ENCODE data around the gene KIF5C. TPM values are rescaled to one million over a fixed set of nuclear protein-coding genes. Genes with fewer than 3 reads are reported as not detected.

The KIF5C gene
- total and polyA plus RNA-seq, 7 experiments from 2014 or later: 0.58 to 14.3 (median 5.1) TPM

GRCh38 chr2:148984449-148984848 lies 109.4 kb downstream of the KIF5C start:
- no peak for DNase-seq
- no peaks in the 10 kb centered on the region for H3K27me3 Mint-ChIP-seq
- peaks cover 0 to 3% (median 0%) of the 10 kb centered on the region in 7 donors for H3K4me1 Mint-ChIP-seq
- peaks cover 7 to 14% (median 13%) of the 10 kb centered on the region in 5 donors for H3K36me3 Mint-ChIP-seq
- H3K27ac ChIP-seq (ENCODE audit: low read depth, low read length): no peak overlapping the region
- H3K4me1 ChIP-seq (ENCODE audit: control insufficient read depth in 2 of 2, insufficient read depth in 2 of 2, low read length in 2 of 2): no peaks in the 10 kb centered on the region
- H3K9me3 ChIP-seq (ENCODE audit: control insufficient read depth in 2 of 3, low read length in 3 of 3): no peaks in the 10 kb centered on the region
- POLR2A ChIA-PET: interaction anchor here (0.7 kb wide), 1 partner anchor 20 kb away, joined by 4 read pairs; no protein-coding TSS in a partner anchor
- peaks cover 0 to 4% (median 0%) of the 10 kb centered on the region in 11 donors for H3K9me3 Mint-ChIP-seq
- H3K27me3 ChIP-seq (ENCODE audit: control insufficient read depth in 2 of 2, insufficient read depth in 2 of 2, low read length in 2 of 2): no peaks in the 10 kb centered on the region
- CTCF ChIA-PET: no interaction called here
- intact Hi-C loops (cut with micrococcal nuclease): no loop called here
- ATAC-seq: no peak
- no peak overlapping the region for H3K4me3 ChIP-seq (ENCODE audit: low read length)
- H3K4me3 Mint-ChIP-seq: no peak overlapping the region
- H3K36me3 ChIP-seq (ENCODE audit: control insufficient read depth in 2 of 3, insufficient read depth in 3 of 3, low read length in 3 of 3): no peaks in the 10 kb centered on the region
- no peak overlapping the region for H3K27ac Mint-ChIP-seq

- peaks cover 7 to 8% (median 8%) of the 10 kb centered on the region in 5 donors for H3K36me3 Mint-ChIP-seq
- no peak overlapping the region for H3K4me3 Mint-ChIP-seq
- Histone ChIP-seq H3K9me3 (ENCODE audit: control insufficient read depth in 2 of 3, low read length in 3 of 3) (no peaks in the 10 kb centered on the region), H3K36me3 (ENCODE audit: control insufficient read depth in 2 of 3, insufficient read depth in 3 of 3, low read length in 3 of 3) (no peaks in the 10 kb centered on the region), H3K27ac (ENCODE audit: low read depth, low read length) (no peak overlapping the region), H3K27me3 (ENCODE audit: control insufficient read depth in 2 of 2, insufficient read depth in 2 of 2, low read length in 2 of 2) (no peaks in the 10 kb centered on the region), H3K4me1 (ENCODE audit: control insufficient read depth in 2 of 2, insufficient read depth in 2 of 2, low read length in 2 of 2) (no peaks in the 10 kb centered on the region), H3K4me3 (ENCODE audit: low read length) (no peak overlapping the region)
- ChIA-PET CTCF (interaction anchor here (0.9 kb wide), 1 partner anchor 434 kb away, joined by 3 read pairs; no protein-coding TSS in a partner anchor), POLR2A (no interaction called here)
- peaks cover 0 to 7% (median 4%) of the 10 kb centered on the region in 7 donors for H3K4me1 Mint-ChIP-seq
- H3K27ac Mint-ChIP-seq: peak overlapping the region in 1 of 9 donors; percentile 9
- peaks cover 0 to 4% (median 0%) of the 10 kb centered on the region in 11 donors for H3K9me3 Mint-ChIP-seq
- no peaks in the 10 kb centered on the region for H3K27me3 Mint-ChIP-seq
- DNase-seq (no peak), ATAC-seq (no peak)
- intact Hi-C loops (cut with micrococcal nuclease): loop anchor here in 1 of 2 donors (5.0 kb wide), 2 partner anchors 110 to 785 kb away; partner anchors contain the start of gene KIF5C
Measured at GRCh38 chr2:148987286-148987685, 112.3 kb downstream of the KIF5C start.

GRCh38 chr2:148988337-148988736 lies 113.3 kb downstream of the KIF5C start:
- ChIA-PET CTCF (interaction anchor here (0.7 kb wide), 2 partner anchors 858 to 998 kb away, joined by 3 read pairs; no protein-coding TSS in a partner anchor), POLR2A (no interaction called here)
- Histone ChIP-seq H3K9me3 (ENCODE audit: control insufficient read depth in 2 of 3, low read length in 3 of 3) (no peaks in the 10 kb centered on the region), H3K4me1 (ENCODE audit: control insufficient read depth in 2 of 2, insufficient read depth in 2 of 2, low read length in 2 of 2) (no peaks in the 10 kb centered on the region), H3K36me3 (ENCODE audit: control insufficient read depth in 2 of 3, insufficient read depth in 3 of 3, low read length in 3 of 3) (no peaks in the 10 kb centered on the region), H3K4me3 (ENCODE audit: low read length) (no peak overlapping the region), H3K27me3 (ENCODE audit: control insufficient read depth in 2 of 2, insufficient read depth in 2 of 2, low read length in 2 of 2) (no peaks in the 10 kb centered on the region), H3K27ac (ENCODE audit: low read depth, low read length) (no peak overlapping the region)
- Mint-ChIP-seq H3K4me3 (no peak overlapping the region), H3K27me3 (no peaks in the 10 kb centered on the region), H3K27ac (no peak overlapping the region), H3K4me1 (peaks cover 0 to 7% (median 4%) of the 10 kb centered on the region in 7 donors), H3K36me3 (peaks cover 6 to 8% (median 7%) of the 10 kb centered on the region in 5 donors), H3K9me3 (peaks cover 0 to 3% (median 0%) of the 10 kb centered on the region in 11 donors)
- DNase-seq (no peak), ATAC-seq (no peak)
- intact Hi-C loops (cut with micrococcal nuclease): loop anchor here in 1 of 2 donors (5.0 kb wide), 2 partner anchors 111 to 786 kb away; partner anchors contain the start of gene KIF5C

- no peak overlapping the region for H3K27ac ChIP-seq (ENCODE audit: low read depth, low read length)
- no peaks in the 10 kb centered on the region for H3K9me3 ChIP-seq (ENCODE audit: control insufficient read depth in 2 of 3, low read length in 3 of 3)
- no peak overlapping the region for H3K4me3 ChIP-seq (ENCODE audit: low read length)
- Mint-ChIP-seq H3K4me1 (peaks cover 0 to 4% (median 4%) of the 10 kb centered on the region in 7 donors), H3K27me3 (no peaks in the 10 kb centered on the region), H3K27ac (no peak overlapping the region), H3K36me3 (peaks cover 0 to 6% (median 1%) of the 10 kb centered on the region in 5 donors), H3K9me3 (no peaks in the 10 kb centered on the region), H3K4me3 (no peak overlapping the region)
- POLR2A ChIA-PET: no interaction called here
- DNase-seq (peak in 8 of 9 donors; percentile 28 to 65 (median 56)), ATAC-seq (peak; percentile 86)
- intact Hi-C loops (cut with micrococcal nuclease): loop anchor here (1.0 to 5.0 kb wide), 12 partner anchors 63 to 1053 kb away; partner anchors contain the start of genes EPC2 (in 1 of the 2), KIF5C (in 1 of the 2) and ORC4 (in 1 of the 2)
- no peaks in the 10 kb centered on the region for H3K27me3 ChIP-seq (ENCODE audit: control insufficient read depth in 2 of 2, insufficient read depth in 2 of 2, low read length in 2 of 2)
- H3K4me1 ChIP-seq (ENCODE audit: control insufficient read depth in 2 of 2, insufficient read depth in 2 of 2, low read length in 2 of 2): no peaks in the 10 kb centered on the region
- H3K36me3 ChIP-seq (ENCODE audit: control insufficient read depth in 2 of 3, insufficient read depth in 3 of 3, low read length in 3 of 3): no peaks in the 10 kb centered on the region
- CTCF ChIA-PET: interaction anchor here (0.7 to 4.3 kb wide), 7 partner anchors 16 to 1057 kb away, joined by 3 to 16 read pairs (median 4); no protein-coding TSS in a partner anchor
Measured at GRCh38 chr2:148989882-148990493, 115.0 kb downstream of the KIF5C start.

- Histone ChIP-seq H3K36me3 (ENCODE audit: control insufficient read depth in 2 of 3, insufficient read depth in 3 of 3, low read length in 3 of 3) (no peaks in the 10 kb centered on the region), H3K27ac (ENCODE audit: low read depth, low read length) (no peak overlapping the region), H3K9me3 (ENCODE audit: control insufficient read depth in 2 of 3, low read length in 3 of 3) (no peaks in the 10 kb centered on the region), H3K4me1 (ENCODE audit: control insufficient read depth in 2 of 2, insufficient read depth in 2 of 2, low read length in 2 of 2) (no peaks in the 10 kb centered on the region), H3K27me3 (ENCODE audit: control insufficient read depth in 2 of 2, insufficient read depth in 2 of 2, low read length in 2 of 2) (no peaks in the 10 kb centered on the region), H3K4me3 (ENCODE audit: low read length) (no peak overlapping the region)
- Mint-ChIP-seq H3K27ac (no peak overlapping the region), H3K36me3 (peaks cover 0 to 10% (median 5%) of the 10 kb centered on the region in 5 donors), H3K4me1 (peaks cover 0 to 4% (median 4%) of the 10 kb centered on the region in 7 donors), H3K4me3 (no peak overlapping the region), H3K9me3 (no peaks in the 10 kb centered on the region), H3K27me3 (no peaks in the 10 kb centered on the region)
- ChIA-PET CTCF (interaction anchor here (1.1 to 4.3 kb wide), 5 partner anchors 9 to 1055 kb away, joined by 3 to 16 read pairs (median 9); no protein-coding TSS in a partner anchor), POLR2A (no interaction called here)
- intact Hi-C loops (cut with micrococcal nuclease): loop anchor here (1.0 kb wide), 9 partner anchors 64 to 1054 kb away; partner anchors contain the start of genes EPC2 (in 1 of the 2) and ORC4 (in 1 of the 2)
- ATAC-seq (no peak), DNase-seq (no peak)
Measured at GRCh38 chr2:148990968-148991367, 115.9 kb downstream of the KIF5C start.

GRCh38 chr2:148992448-148992847 lies 117.4 kb downstream of the KIF5C start:
- Histone ChIP-seq H3K36me3 (ENCODE audit: control insufficient read depth in 2 of 3, insufficient read depth in 3 of 3, low read length in 3 of 3) (no peaks in the 10 kb centered on the region), H3K4me1 (ENCODE audit: control insufficient read depth in 2 of 2, insufficient read depth in 2 of 2, low read length in 2 of 2) (no peaks in the 10 kb centered on the region), H3K27ac (ENCODE audit: low read depth, low read length) (no peak overlapping the region), H3K27me3 (ENCODE audit: control insufficient read depth in 2 of 2, insufficient read depth in 2 of 2, low read length in 2 of 2) (no peaks in the 10 kb centered on the region), H3K9me3 (ENCODE audit: control insufficient read depth in 2 of 3, low read length in 3 of 3) (no peaks in the 10 kb centered on the region), H3K4me3 (ENCODE audit: low read length) (no peak overlapping the region)
- Mint-ChIP-seq H3K36me3 (peaks cover 0 to 10% (median 5%) of the 10 kb centered on the region in 5 donors), H3K4me3 (no peak overlapping the region), H3K4me1 (peaks cover 0 to 4% (median 4%) of the 10 kb centered on the region in 7 donors), H3K27me3 (no peaks in the 10 kb centered on the region), H3K9me3 (no peaks in the 10 kb centered on the region), H3K27ac (no peak overlapping the region)
- DNase-seq (no peak), ATAC-seq (no peak)
- ChIA-PET POLR2A (no interaction called here), CTCF (interaction anchor here (1.5 to 4.3 kb wide), 2 partner anchors 65 to 1003 kb away, joined by 6 to 16 read pairs; no protein-coding TSS in a partner anchor)
- intact Hi-C loops (cut with micrococcal nuclease): no loop called here
